NCI-H526 treated with DMSO at 0.1 percent for 48 hours (cell line): ENCODE results near the gene NFATC2IP.
"Not testable (repeated sequence)": the region's sequence is repeated elsewhere in the genome, so short reads cannot be mapped to it uniquely, and the experiment has no call there.

Source experiments
- DNase-seq: peaks from one replicate; lab custom pipeline; 2025; lab: John Stamatoyannopoulos, UW

Gene NFATC2IP

DNA sequence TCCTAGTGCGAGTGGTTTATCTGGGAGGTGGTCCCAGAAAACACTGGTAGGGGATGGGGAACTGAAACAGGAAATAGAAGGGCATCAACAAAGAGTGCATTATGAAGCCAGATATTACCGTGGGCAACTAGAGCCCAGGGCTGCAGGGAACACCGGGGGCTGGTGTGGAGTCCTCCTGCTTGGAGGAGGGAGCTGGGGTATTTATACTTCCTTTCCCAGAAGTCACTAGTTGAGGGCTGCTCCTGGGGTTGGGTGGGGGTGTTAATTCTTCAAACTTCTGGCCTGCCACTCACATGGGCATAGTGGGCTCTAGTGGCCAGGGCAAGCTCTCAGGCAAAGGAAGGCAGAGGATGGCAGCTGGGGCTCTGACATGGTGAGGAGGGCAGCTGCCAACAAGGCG, 48.8 kb downstream of the NFATC2IP start:
- DNase-seq, result no peak

DNA sequence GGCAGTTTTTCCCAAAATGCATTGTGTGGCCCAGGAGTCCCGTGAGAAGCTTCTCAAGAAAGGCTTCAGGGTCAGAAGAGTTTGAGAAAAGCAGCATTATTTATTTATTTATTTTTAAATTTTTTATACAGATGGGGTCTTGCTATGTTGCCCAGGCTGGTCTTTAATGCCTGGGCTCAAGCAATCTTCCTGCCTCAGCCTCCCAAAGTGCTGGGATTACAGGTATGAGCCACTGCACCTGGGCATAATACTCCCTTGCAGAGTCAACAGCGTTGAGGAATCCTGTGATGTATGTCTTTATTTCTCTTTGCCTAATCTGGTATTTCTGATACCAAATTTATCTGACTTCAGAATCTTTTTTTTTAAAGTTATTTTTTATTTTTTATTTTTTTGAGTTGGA, 49.3 kb downstream of the NFATC2IP start:
- no peak for DNase-seq

DNA sequence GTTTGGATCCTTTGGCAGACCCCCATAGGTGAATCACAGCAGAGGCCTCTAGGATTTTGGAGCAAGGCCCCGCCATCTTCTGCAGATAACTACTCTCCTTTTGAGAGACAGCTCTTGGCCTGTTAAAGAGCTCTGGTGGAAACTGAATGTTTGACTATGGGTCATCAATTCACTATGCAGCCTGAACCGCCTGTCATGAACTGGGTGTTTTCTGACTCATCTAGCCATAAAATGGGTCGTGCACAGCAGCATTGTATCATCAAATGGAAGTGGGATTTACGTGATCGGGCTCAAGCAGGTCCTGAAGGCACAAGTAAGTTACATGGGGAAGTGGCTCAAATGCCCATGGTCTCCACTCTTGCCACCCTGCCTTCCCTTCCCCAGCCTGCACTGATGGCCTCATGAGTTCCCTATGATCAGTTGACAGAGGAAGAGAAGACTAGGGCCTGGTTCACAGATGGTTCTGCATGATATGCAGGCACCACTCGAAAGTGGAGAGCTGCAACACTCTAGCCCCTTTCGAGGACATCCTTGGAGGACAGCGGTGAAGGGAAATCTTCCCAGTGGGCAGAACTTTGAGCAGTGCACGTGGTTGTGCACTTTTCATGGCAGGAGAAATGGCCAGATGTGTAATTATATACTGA, 53.9 kb downstream of the NFATC2IP start:
- not testable (repeated sequence) for DNase-seq

DNA sequence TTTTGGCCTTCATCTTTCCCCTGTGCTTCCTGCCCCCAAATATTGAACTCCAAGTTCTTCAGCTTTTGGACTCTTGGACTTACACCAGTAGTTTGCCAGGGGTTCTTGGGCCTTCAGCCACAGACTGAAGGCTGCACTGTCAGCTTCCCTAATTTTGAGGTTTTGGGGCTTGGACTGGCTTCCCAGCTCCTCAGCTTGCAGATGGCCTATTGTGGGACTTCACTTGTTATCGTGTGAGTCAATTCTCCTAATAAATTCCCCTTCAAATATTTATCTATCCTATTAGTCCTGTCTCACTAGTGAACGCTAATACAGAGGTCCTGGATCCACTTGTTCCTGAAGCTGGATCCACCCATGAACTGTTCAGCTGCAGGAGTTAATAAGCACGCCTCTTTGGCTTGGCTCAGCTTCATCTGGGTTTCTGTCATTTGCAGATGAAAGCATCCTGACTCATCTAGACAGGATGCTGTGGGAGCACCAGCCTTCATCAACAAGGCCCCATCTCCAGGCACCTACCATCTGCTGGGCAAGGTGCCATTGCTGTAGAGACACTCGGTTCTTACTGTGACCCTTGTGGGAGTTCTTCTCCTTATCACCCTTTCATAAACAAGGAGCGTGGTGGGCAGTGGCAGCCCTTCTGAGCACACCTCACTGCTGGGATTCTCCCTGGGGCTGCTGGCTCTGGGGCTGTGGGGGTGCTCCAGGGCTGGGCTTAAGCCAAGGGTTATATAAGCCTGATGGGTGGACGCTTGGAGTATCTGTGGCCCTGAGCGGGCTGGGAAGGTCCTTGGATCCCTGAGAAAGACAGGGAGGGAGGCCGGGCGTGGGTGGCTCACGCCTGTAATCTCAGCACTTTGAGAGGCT, 57.2 kb downstream of the NFATC2IP start:
- no peak for DNase-seq

DNA sequence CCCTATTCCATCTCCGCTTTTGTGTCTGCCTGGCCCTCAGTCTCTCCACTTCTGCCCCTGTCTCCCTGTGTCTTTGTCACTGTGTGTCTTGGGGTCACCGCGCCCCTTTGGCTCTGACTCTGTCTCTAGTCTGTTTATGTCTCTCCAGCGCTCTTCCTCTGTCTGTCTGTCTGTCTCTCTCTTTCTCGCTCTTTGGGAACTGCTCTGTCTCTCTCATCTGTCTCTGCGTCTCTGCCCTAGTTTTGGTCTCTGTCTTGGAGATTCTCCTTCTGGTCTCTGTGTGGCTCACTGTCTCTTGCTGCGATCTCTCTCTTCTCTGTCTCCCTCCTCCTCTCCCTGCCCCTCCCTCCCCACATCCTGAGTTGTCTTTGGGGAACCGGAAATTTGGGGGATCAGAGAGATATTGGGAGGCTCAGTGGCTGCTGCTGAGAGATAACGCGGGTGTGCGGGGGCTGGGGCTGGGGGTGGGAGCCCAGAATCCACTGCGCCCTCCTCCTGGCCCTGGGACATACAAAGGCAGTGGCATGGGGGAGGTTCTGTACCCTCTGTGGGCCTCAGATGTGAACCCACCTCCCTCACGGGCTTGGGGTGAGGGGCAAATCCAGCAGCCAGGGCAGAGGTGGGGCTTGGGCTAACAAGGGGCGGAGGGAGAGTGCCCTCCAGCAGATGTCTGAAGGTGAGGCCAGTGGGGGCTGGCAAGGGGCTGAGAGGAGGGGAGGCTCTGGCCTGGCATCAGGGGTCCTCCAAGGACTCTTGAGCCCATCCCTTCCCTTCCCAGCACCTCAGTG, 58.5 kb downstream of the NFATC2IP start:
- DNase-seq, result no peak

GRCh38 chr16:29009838-29010166, 59.1 kb downstream of the NFATC2IP start:
- DNase-seq, result no peak

DNA sequence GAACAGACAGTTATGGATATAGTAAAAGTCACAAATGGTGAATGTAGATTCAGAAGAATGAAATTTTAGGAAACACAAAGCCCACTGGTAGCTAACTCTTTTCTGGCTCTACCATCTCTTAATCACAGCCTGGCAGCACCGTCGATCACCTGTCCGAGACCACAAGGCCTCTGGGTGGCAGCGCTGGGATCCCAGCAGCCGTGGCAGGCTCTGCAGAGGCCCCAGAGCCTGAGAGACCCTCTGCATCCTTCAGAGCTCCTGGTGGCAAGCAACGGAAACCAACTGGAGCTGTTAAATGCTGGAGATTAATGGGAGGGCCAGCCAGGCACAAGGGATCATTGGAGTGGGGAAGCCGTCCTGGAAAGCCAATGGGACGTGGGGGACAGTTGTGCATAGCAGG, 60.4 kb downstream of the NFATC2IP start:
- DNase-seq, result no peak

DNA sequence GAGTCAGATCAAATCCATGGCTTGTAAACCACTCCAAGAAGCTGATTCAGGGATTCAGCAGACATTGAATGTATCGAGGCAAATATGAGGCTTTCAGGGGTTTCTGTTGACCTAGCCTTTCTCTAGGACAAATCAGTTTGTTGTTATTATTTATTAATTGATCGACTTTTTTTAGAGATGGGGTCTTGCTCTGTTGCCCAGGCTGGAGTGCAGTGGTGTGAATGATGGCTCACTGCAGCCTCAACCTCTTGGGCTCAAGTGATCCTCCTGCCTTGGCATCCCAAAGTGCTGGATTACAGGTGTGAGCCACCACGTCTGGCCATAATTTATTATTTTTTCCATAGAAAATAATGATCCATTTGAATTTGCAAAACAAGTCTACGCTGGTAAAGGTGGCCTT, 61.1 kb downstream of the NFATC2IP start:
- DNase-seq, result no peak

- DNase-seq, result no peak
Measured at GRCh38 chr16:29012913-29013553, 62.3 kb downstream of the NFATC2IP start.

DNA sequence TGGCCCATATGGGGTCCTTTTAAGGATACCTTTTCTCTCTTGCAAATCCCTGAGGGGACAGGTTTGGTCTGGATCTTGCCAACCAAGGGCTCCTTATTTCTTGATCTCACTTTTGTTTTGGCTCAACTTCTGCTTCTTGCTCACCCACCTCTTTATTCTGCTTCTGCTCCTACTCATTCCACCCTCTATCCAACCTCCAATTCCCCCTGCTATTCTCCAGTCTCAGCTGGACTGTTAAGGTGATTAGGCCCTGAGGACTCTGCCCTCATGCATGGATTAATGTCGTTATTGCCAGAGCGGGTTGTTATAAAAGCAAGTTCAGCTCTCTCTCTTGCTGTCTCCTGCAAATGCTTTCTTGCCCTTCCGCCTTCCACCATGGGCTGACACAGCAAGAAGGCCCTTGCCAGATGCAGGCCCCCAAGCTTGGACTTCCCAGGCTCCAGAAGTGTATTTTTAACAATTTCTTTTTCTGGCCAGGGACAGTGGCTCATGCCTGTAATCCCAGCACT, 63.9 kb downstream of the NFATC2IP start:
- no peak for DNase-seq
